ENCODE data around the gene VWA5B2.

VWA5B2 gene

GRCh38 chr3:184229394-184230080 lies at the start of gene VWA5B2:
Gene VWA5B2, plus strand, starts transcription at chr3:184229585. Its CDS starts 944 bp downstream, at chr3:184230529.
- peak; percentile 65 for DNase-seq

DNA sequence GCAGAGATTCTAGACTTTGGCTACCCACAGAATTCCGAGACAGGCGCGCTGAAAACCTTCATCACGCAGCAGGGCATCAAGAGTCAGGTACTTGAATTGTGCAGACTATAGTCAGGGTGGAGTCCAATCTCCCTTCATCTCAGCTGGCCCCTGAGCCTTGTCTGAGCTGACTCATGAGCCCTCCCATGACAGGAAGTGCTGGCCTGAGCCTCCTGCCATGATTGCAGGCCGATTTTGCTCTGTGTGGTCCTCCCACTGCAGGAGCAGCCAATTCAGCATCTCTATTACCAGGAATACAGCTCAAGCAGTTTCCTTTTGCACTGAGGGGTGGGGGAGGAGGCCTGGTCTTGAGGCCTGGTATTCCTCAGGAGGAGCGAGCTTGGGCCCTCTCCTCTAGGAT lies 49.2 kb upstream of the VWA5B2 start:
- peak; percentile 29 for DNase-seq

DNA sequence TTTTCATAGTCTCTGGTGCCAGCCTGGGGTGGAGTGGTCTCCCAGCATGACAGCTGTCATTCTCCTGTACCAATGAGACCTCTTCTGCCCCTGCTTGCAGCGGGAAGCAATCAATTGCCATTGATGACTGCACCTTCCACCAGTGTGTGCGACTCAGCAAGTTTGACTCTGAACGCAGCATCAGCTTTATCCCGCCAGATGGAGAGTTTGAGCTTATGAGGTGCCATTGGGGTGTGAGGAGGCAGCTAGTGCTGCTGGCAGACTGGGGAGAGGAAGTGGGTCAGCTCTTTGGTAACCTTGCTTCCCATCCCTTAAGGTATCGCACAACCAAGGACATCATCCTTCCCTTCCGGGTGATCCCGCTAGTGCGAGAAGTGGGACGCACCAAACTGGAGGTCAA lies 47.8 kb upstream of the VWA5B2 start:
- no peak for DNase-seq

DNA sequence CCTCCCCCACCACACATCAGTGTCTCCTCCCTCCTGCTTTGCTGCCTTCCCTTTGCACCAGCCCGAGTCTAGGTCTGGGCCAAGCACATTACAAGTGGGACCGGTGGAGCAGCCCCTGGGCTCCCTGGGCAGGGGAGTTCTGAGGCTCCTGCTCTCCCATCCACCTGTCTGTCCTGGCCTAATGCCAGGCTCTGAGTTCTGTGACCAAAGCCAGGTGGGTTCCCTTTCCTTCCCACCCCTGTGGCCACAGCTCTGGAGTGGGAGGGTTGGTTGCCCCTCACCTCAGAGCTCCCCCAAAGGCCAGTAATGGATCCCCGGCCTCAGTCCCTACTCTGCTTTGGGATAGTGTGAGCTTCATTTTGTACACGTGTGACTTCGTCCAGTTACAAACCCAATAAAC lies 45.7 kb upstream of the VWA5B2 start:
- no peak for DNase-seq

- DNase-seq, result peak; percentile 73
These were observed 44.7 kb upstream of the VWA5B2 start for GRCh38 chr3:184184546-184185230.

GRCh38 chr3:184185461-184186183 lies 43.8 kb upstream of the VWA5B2 start:
- DNase-seq, result peak; percentile 99

DNA sequence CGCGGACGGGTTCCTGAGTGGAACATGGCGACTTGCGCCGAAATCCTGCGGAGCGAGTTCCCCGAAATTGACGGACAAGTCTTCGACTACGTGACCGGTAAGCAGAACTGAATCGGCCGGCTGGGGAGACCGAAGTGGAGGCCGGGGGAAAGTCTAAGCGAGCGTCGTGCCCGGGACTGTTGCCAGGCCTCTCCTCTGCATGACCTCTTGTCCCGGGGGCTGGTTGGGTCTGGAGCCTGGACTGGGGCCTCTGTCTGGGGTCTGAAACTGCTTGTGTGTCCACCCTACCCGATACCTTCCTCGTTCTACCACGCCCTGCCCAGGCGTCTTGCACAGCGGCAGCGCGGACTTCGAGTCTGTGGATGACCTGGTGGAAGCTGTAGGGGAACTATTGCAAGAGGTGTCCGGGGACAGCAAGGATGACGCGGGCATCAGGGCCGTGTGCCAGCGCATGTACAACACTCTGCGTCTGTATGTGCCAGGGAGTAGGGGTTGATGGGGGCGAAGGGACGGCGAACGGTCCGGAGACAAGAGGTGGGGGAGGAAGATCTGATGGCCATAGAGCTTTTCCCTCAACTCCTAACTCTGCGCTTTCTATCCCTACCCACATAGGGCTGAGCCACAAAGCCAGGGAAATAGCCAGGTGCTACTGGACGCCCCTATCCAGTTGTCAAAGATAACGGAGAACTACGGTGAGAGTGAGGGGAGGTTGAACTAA lies 43.0 kb upstream of the VWA5B2 start, which contains the start of gene ABCF3:
ABCF3 (plus strand) TSS at position 16 of the 718 bp plus-strand sequence; CDS start at position 25, 9 bp downstream.
- DNase-seq, result no peak

DNA sequence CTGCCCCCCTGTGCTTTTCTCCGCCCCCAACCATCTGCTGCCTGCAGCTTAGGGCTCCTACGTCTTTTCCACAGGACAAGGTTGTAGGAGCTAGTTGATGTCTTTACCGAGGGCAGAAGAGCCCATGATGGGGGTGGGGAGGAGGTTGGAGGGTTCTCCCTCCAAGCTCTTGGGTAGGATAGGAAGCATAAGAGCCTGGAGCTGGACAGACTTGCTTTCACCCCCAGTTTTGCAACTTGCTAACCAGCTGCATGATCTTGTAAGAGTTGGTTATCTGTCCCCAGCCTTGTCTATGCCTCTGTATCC lies 42.5 kb upstream of the VWA5B2 start:
- DNase-seq, result peak; percentile 16

DNA sequence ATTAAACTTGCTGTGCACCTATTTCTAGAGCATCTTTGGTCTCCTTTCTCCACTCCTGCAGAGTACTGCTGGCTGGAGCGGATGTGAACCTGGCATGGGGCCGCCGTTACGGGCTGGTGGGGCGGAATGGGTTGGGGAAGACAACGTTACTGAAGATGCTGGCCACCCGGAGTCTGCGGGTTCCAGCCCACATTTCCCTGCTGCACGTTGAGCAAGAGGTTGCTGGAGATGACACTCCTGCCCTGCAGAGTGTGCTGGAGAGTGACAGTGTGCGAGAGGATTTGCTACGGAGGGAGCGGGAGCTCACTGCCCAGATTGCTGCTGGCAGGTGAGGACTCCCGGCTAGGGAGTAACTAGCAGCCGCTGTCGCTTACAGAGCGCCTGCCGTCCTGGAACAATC lies 41.3 kb upstream of the VWA5B2 start:
- no peak for DNase-seq

DNA sequence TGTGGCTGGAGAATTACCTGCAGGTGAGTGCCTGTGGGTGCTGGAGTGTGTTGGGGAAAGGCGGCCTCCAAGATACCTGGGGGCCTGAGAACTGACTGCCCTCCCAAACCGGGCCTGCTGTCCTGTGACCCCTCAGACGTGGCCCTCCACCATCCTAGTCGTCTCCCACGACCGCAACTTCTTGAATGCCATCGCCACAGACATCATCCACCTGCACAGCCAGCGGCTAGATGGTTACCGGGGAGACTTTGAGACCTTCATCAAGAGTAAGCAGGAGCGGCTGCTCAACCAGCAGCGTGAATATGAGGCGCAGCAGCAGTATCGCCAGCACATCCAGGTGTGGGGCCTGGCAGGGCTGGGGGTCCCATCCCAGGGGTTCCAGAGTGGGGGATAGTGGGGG lies 40.0 kb upstream of the VWA5B2 start:
- DNase-seq, result no peak

- DNase-seq, result no peak
These were observed 36.5 kb upstream of the VWA5B2 start for GRCh38 chr3:184192889-184193288.

GRCh38 chr3:184193991-184194539 lies 35.3 kb upstream of the VWA5B2 start:
- DNase-seq, result no peak

DNA sequence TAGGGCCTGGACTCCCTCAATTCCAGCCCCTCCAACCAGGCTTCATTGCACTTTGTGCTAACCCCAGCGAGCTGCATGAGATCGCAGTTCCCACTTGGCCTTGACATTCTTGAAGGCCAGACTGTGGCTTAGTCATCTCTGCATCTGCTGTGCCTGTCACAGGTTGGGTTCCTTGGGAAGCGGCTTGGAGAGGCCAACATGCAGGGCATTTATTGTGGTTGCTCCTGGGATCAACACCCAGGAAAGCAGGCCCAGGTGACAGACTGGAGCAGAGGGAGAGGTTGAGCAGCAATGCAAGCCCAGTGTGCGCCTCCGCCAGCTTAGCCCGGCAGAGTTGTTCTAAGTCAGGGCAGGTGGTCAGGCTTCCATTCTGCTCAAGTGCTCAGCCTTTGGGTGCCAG lies 32.8 kb upstream of the VWA5B2 start:
- no peak for DNase-seq

- no peak for DNase-seq
These were observed 30.9 kb upstream of the VWA5B2 start for GRCh38 chr3:184198509-184198908.

GRCh38 chr3:184200825-184201224 lies 28.6 kb upstream of the VWA5B2 start:
- DNase-seq, result no peak

GRCh38 chr3:184203526-184203925 lies 25.9 kb upstream of the VWA5B2 start:
- DNase-seq, result no peak

GRCh38 chr3:184209146-184209923 lies 20.1 kb upstream of the VWA5B2 start:
- DNase-seq, result no peak

DNA sequence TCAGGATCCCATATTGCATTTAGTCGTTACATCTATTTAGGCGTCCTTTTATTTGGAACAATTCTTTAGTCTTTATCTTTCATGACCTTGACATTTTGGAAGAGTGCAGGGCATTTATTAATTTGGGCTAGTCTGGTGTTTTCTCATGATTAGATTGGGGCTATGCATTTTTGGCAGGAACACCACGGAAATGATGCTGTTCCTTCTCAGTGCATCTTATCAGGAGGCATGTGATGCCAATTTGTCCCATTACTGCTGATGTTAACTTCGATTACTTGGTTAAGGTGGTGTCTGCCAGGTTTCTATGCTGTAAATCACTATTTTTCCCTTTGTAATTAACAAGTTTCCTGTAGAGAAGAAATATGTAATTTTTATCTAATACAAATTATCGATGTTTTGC lies 18.1 kb upstream of the VWA5B2 start:
- DNase-seq, result peak; percentile 70

DNA sequence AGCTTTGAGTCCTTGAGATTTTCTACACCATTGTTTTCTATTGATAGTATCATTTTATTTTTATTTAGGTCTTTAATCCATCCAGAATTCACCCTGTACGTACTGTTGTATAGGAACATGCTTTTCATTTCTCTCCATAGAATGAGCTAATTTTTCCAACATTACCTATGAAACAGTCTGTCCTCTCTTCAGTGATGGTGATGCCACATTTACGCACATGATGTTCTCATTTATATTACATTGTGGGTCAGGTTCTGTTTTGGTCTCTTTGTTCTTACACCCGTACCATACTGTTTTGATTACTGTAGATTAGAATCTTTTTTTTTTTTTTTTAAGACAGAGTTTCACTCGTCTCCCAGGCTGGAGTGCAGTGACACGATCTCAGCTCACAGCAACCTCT lies 17.7 kb upstream of the VWA5B2 start:
- DNase-seq, result no peak

DNA sequence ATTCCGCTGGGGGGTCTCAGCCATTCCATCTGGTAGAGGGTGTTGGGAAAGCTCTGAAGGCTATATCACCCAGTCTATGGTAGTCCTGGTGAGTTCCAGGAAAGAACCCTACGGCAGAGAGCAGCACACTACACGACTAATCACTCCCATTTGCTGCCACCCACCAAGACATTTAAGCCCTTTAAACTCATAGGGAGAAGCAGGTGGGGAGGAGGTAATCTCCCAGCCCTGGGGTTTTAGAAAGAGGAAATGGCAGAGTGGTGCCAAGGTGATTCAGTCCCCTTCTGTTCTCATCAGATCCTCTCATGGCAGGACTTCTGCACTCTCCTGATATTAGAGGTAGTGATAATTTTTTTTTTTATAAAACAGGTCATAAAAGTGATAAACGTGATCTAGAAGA lies 10.6 kb upstream of the VWA5B2 start:
- no peak for DNase-seq

DNA sequence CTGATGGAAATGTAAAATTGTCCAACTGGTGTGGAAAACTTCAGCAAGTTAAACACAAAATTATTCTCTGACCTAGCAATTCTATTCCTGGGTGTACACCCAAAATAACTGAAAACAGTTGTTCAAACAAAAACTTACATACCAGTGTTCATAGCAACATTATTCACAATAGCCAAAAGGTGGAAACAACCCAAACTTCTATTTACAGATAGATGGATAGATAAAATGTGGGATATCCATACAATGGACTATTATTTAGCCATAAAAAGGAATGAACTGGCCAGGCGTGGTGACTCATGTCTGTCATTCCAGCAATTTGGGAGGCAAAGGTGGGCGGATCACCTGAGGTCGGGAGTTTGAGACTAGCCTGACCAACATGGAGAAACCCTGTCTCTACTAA lies 6.9 kb upstream of the VWA5B2 start:
- DNase-seq, result no peak

- no peak for DNase-seq
These were observed 5.4 kb upstream of the VWA5B2 start for GRCh38 chr3:184223946-184224345.

All from hematopoietic multipotent progenitor cell treated with erythropoietin and hydrocortisone succinate and interleukin-3 and kit ligand, for 8 days (in vitro differentiated cells).